Activated T-cell treated with anti-CD3 and anti-CD28 coated beads for 24 hours (primary cell): ENCODE results near the gene IL16.

Source experiments
- DNase-seq: peaks from one replicate; pipeline ENCODE4 v3.0.0-alpha.2; 2020; ENCODE audit warnings: low read depth

Gene IL16

GRCh38 chr15:81275711-81276392 lies 79.2 kb downstream of the IL16 start:
- DNase-seq, result no peak

GRCh38 chr15:81276967-81277366 lies 80.3 kb downstream of the IL16 start:
- DNase-seq, result no peak

- DNase-seq, result no peak
Observed at GRCh38 chr15:81277851-81278250, 81.2 kb downstream of the IL16 start.

GRCh38 chr15:81278306-81279029 lies 81.8 kb downstream of the IL16 start:
- no peak for DNase-seq

GRCh38 chr15:81279621-81280485 lies 83.2 kb downstream of the IL16 start:
- no peak for DNase-seq

DNA sequence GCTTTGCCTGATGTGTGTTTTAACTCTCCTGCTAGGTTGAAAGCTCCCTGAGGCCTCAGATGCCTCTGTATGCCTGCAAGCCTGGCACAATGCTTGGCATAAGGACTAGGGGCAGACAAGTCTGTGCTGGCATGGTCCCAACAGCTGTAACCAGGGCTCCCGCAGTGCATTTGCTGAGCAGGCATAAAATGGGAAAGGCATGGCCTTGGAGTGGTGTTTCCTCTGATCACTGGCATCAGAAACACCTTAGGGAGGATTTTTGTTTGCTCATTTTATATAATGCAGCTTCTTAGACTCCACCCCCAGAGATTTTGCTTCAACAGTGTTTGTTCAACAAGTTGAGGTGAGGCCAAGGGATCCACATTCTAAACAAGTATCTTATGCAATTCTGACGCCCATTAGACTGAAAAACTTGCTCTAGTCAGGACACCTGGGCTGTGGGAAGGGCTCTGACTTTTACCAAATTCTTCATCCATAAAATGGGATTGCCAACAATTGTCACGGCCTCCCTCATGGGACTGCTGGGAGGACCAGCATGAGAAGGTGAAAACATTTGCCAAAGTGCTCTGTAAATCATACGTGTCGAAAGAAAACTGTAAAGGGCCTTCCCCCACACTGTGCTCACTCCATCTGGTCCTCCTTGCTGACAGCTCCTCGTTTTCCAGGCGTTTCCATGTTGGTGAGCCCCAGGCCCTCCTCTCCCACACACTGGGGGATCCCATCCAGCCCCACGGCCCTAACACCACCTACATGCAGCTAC lies 84.2 kb downstream of the IL16 start:
- no peak for DNase-seq

- DNase-seq, result no peak
Observed at GRCh38 chr15:81281456-81281735, 84.7 kb downstream of the IL16 start.

DNA sequence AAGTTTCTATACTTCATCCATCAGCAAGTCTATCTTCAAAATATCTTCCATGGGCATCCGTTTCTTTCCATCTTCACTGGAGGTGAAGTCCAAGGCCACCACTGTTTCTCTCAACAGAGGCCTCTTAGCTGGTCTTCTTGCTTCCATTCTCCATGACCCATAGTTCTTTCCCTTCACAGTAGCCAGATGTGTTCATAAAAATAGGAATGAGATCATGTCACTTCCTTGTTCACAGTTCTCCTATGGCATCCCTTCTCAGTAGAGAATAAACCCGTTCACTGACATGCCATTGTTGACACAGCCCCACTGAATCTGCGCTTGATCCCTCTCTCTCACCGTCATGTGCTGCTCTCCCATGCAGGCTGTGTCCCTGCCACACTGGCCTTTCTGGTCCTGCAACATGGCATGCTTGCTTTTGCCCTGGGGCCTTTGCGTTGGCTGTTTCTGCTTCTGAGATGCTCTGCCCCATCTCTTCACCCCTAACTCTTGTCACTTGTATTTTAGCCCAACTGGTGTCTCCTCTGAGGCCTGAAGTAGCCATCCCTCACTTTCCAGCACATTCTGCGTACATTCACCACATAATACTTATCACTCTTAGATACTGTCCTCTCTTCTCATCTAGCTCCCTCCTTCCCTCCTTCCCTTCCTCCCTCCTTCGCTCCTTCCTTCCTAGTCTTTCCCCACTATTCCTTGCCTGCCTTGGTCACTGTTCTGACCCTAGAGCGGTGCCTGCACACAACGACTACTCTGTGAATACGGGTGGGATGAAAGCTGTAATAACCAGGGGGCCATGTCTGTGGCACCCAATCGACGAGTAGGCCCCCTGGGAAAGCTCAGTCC lies 85.3 kb downstream of the IL16 start:
- no peak for DNase-seq

- no peak for DNase-seq
Observed at GRCh38 chr15:81282606-81282895, 85.9 kb downstream of the IL16 start.

DNA sequence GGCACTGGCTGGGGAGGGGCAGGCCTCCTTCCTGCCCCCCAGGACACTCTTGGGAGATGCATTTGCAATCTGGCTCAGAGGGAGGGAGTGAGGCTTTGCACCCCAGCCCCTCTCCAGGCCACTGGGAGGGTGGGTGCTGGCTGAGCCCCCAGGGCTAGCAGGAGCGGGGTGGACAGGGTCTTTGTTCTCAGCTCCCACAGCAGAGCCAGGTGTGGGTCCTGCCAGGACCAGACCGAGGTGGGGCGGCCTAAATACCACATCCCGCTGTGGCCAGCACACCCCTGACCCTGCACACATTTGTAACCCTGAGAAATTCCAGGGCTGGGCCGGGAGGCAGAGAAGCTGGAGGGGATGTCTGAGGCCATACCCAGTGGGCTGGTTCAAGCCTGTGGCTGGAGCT lies 86.2 kb downstream of the IL16 start:
- DNase-seq, result no peak

GRCh38 chr15:81284256-81285031 lies 87.8 kb downstream of the IL16 start:
- DNase-seq, result no peak

DNA sequence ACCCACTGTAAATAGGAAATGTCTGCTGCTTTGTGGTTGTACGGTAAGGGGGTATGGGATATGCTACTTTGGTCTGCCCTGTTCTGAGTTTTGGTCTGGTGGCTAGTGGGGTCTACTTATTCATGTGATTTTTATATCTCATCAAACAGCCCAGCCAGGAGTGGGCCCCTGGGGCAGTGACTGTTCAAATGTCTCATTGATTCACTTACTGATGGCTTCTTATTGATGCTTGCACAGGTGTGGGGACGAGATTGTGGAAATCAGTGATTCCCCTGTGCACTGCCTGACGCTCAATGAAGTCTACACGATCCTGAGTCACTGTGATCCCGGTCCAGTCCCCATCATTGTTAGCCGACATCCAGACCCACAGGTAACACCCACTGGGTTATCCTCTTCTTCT lies 88.8 kb downstream of the IL16 start:
- no peak for DNase-seq

- no peak for DNase-seq
Observed at GRCh38 chr15:81286621-81287121, 90.0 kb downstream of the IL16 start.

- no peak for DNase-seq
Observed at GRCh38 chr15:81288040-81288439, 91.4 kb downstream of the IL16 start.

DNA sequence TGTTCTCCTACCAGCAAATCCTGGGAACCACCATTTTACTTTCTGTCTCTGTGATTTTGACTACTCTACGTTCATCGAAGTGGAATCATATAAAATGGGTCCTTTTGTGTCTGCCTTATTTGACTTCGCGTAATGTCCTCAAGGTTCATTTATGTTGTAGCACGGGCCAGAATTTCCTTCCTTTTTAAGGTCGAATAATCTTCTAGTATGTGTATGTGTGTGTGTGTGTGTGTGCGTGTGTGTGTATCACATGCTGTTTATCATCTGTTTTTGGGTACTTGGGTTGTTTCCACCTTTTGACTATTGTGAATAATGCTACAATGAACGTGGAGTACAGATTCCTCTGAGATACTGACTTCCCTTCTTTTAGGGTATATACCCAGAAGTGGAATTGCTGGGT lies 91.9 kb downstream of the IL16 start:
- DNase-seq, result no peak

- DNase-seq, result no peak
Observed at GRCh38 chr15:81289910-81290309, 93.2 kb downstream of the IL16 start.

GRCh38 chr15:81291916-81292522 lies 95.3 kb downstream of the IL16 start:
- DNase-seq, result no peak

DNA sequence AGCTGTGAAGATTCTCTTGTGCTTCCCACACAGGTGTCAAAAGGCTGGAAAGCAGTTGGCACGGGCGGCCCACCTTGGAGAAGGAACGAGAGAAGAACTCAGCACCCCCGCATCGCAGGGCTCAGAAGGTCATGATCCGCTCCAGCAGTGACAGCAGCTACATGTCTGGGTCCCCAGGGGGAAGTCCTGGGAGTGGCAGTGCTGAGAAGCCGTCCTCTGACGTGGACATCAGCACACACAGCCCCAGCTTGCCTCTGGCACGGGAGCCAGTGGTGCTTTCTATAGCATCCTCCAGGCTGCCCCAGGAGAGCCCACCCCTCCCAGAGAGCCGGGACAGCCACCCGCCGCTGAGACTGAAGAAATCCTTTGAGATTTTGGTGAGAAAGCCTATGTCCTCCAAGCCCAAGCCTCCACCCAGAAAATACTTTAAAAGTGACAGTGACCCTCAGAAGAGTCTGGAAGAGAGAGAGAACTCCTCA lies 95.9 kb downstream of the IL16 start:
- DNase-seq, result peak; percentile 44

DNA sequence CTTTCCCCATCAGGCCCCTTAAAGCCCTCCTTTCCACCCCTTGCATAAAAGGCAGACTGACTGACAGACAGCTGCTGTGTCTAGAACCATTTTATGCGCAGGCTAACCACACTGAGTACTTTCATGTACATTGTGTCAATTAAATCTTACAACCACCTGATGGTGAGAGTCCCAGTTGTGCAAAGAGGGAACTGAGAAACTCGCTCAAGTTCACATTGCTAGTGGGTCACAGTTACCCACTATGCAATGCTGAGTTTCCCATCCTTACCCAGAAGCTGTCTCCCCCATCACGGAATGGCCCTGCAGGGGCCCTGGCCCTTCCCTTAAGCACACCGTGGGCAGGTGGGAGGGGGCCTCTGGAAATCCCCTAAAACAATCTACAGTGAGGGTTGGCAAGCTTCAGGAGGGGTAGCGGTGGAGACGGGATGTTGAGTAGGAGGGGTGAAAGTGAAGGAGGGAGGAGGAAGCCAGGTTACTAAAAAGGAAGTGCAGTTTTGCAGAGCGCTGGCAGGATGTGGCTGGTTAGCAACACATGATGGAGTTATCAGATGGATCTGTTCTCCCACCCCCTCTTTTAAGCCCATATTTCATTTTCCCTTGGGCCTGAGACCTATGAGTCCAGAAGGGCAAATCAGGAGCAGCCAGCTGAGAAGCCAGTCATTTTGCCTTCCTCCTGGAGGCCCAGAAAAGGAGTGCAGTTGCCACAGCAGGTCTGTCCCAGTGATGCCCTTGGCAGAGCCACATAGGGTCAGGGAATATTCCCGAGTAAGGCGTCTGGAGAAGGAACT lies 97.2 kb downstream of the IL16 start:
- DNase-seq, result peak; percentile 77
